Aorta (tissue), 5 donors: ENCODE results near the gene ACBD6. TPM values are rescaled to one million over a fixed set of nuclear protein-coding genes. Genes with fewer than 3 reads are reported as not detected.

Experiments used
- ATAC-seq: fragments of 200-7000 bp; cut with Tn5 transposase; one replicate; pipeline ENCODE4 v1.9.1; 2022; ENCODE audit warnings: moderate library complexity; ENCODE audit not compliant: low FRiP score
- DNase-seq, 2 donors: peaks; one replicate each; pipeline ENCODE4 v3.0.0-alpha.2; 2020
- H3K27ac ChIP-seq, 2 donors: one replicate each; pipeline ENCODE4 v1.5.1; 2013; ENCODE audit warnings: low read length in 2 of 2, mild to moderate bottlenecking in 2 of 2, moderate library complexity in 2 of 2, control low read depth in 1 of 2, inconsistent platforms in 1 of 2, low read depth in 1 of 2
- H3K27me3 ChIP-seq, 2 donors: one replicate each; pipeline ENCODE4 v1.6.1; 2013; ENCODE audit warnings: control low read depth in 1 of 2, low read length in 1 of 2, mild to moderate bottlenecking in 1 of 2, moderate library complexity in 1 of 2; ENCODE audit not compliant: insufficient read depth in 2 of 2, control insufficient read depth in 1 of 2
- H3K36me3 ChIP-seq, 2 donors: one replicate each; pipeline ENCODE4 v1.6.1; 2013; ENCODE audit warnings: control low read depth in 1 of 2, low read length in 1 of 2, mild to moderate bottlenecking in 1 of 2; ENCODE audit not compliant: insufficient read depth in 2 of 2, control insufficient read depth in 1 of 2
- H3K4me1 ChIP-seq, 2 donors: one replicate each; pipeline ENCODE4 v1.6.1; 2013; ENCODE audit warnings: low read length in 2 of 2, control low read depth in 1 of 2, mild to moderate bottlenecking in 1 of 2, moderate library complexity in 1 of 2; ENCODE audit not compliant: insufficient read depth in 2 of 2, control insufficient read depth in 1 of 2
- H3K4me3 ChIP-seq, 2 donors: one replicate each; pipeline ENCODE4 v1.5.1; 2013; ENCODE audit warnings: low read length in 2 of 2, control low read depth in 1 of 2, mild to moderate bottlenecking in 1 of 2
- H3K9me3 ChIP-seq: one replicate; pipeline ENCODE4 v1.6.1; 2013; ENCODE audit warnings: mild to moderate bottlenecking, low read length; ENCODE audit not compliant: control insufficient read depth
- WGBS, 2 donors: extraction: QIAGEN DNeasy Blood & Tissue Kit; methylation state at CpG; one replicate each; pipeline ENCODE4 v1.1.7; 2013; 5-methylcytosine and 5-hydroxymethylcytosine counted together
- intact Hi-C, 2 donors: fragments of 100-400 bp; cut with DNase I; formaldehyde crosslinking; loops; one replicate each; pipeline versions ENCODE4 v1.14.2 to v1.15.0; 2022
- polyA plus RNA-seq, 2 donors: library from polyadenylated mRNA; stranded (reverse); fragments of 200-250 nt; gene quantifications; one replicate each; pipeline ENCODE4 v1.2.3, GENCODE V29; 2013
- total RNA-seq, 2 donors: library from RNA; stranded (reverse); fragmentation: NEBNext Ultra II Directional; extraction: Animal tissue kit (Norgen Biotek cat#: 25700); gene quantifications; one replicate each; pipeline ENCODE4 v1.2.1, GENCODE V29; 2021
- donor health status: healthy with polysubstance abuse.
- donor health status: Bipolar disorder and iron deficiency.
- donor health status: DM: no; HTN: no; CAD: no.
- donor health status: DM: no; HTN: no; CAD: no.
- donor health status: DM: yes; HTN: yes; CAD: no.

The ACBD6 gene
- total and polyA plus RNA-seq, 4 donors, result 27.7 to 53.1 (median 30.8) TPM

GRCh38 chr1:180277476-180278193 lies 224.7 kb downstream of the ACBD6 start:
- intact Hi-C loops, result no loop called here

GRCh38 chr1:180275726-180276125 lies 226.7 kb downstream of the ACBD6 start:
- Histone ChIP-seq H3K27me3 (no peaks in the 10 kb centered on the region), H3K4me1 (no peaks in the 10 kb centered on the region), H3K4me3 (no peak overlapping the region), H3K27ac (no peak overlapping the region), H3K36me3 (peaks cover 3% of the 10 kb centered on the region in 2 donors), H3K9me3 (no peaks in the 10 kb centered on the region)
- ATAC-seq (no peak), DNase-seq (no peak)
- intact Hi-C loops, result no loop called here
- whole genome bisulfite sequencing, 2 donors, result 79 to 84% methylated on average over 5 of the region's 5 CpGs

More at GRCh38 chr1:180277476-180278193, 224.7 kb downstream of the ACBD6 start:
- H3K9me3 ChIP-seq, result no peaks in the 10 kb centered on the region
- H3K36me3 ChIP-seq, result peaks cover 3% of the 10 kb centered on the region in 2 donors
- no peak overlapping the region for H3K27ac ChIP-seq
- no peak for ATAC-seq
- H3K27me3 ChIP-seq, result no peaks in the 10 kb centered on the region
- no peaks in the 10 kb centered on the region for H3K4me1 ChIP-seq
- WGBS, 2 donors, result 93% methylated on average over 5 of the region's 5 CpGs
- no peak for DNase-seq
- no peak overlapping the region for H3K4me3 ChIP-seq

- peaks cover 0 to 3% of the 10 kb centered on the region in 2 donors for H3K36me3 ChIP-seq
- WGBS, 2 donors, result 97 to 98% methylated on average over 11 of the region's 11 CpGs
- ATAC-seq (no peak), DNase-seq (no peak)
- no peaks in the 10 kb centered on the region for H3K27me3 ChIP-seq
- intact Hi-C loops, result no loop called here
- H3K27ac ChIP-seq, result no peak overlapping the region
- no peaks in the 10 kb centered on the region for H3K4me1 ChIP-seq
- no peaks in the 10 kb centered on the region for H3K9me3 ChIP-seq
- H3K4me3 ChIP-seq, result no peak overlapping the region
Observed at GRCh38 chr1:180274221-180274620, 228.2 kb downstream of the ACBD6 start.

GRCh38 chr1:180273066-180273465 lies 229.3 kb downstream of the ACBD6 start:
- ATAC-seq (no peak), DNase-seq (no peak)
- 97 to 100% methylated on average over 2 of the region's 2 CpGs for WGBS, 2 donors
- Histone ChIP-seq H3K4me3 (no peak overlapping the region), H3K36me3 (peaks cover 0 to 3% of the 10 kb centered on the region in 2 donors), H3K9me3 (no peaks in the 10 kb centered on the region), H3K27me3 (no peaks in the 10 kb centered on the region), H3K4me1 (no peaks in the 10 kb centered on the region), H3K27ac (no peak overlapping the region)
- intact Hi-C loops, result no loop called here

GRCh38 chr1:180272395-180272794 lies 230.0 kb downstream of the ACBD6 start:
- WGBS, 2 donors, result 94 to 95% methylated on average over 4 of the region's 4 CpGs
- intact Hi-C loops, result no loop called here
- Histone ChIP-seq H3K27me3 (no peaks in the 10 kb centered on the region), H3K9me3 (no peaks in the 10 kb centered on the region), H3K27ac (no peak overlapping the region), H3K4me1 (no peaks in the 10 kb centered on the region), H3K36me3 (peaks cover 0 to 3% of the 10 kb centered on the region in 2 donors), H3K4me3 (no peak overlapping the region)
- ATAC-seq (no peak), DNase-seq (no peak)

- no peaks in the 10 kb centered on the region for H3K9me3 ChIP-seq
- H3K36me3 ChIP-seq, result peaks cover 0 to 3% of the 10 kb centered on the region in 2 donors
- intact Hi-C loops, result no loop called here
- DNase-seq (peak in 1 of 2 donors; percentile 38), ATAC-seq (no peak)
- 76 to 79% methylated on average over 23 of the region's 23 CpGs for WGBS, 2 donors
- no peaks in the 10 kb centered on the region for H3K4me1 ChIP-seq
- H3K4me3 ChIP-seq, result no peak overlapping the region
- no peaks in the 10 kb centered on the region for H3K27me3 ChIP-seq
- H3K27ac ChIP-seq, result no peak overlapping the region
Observed at GRCh38 chr1:180271272-180272255, 230.8 kb downstream of the ACBD6 start.

- ATAC-seq, result no peak
- WGBS, 2 donors, result 74 to 79% methylated on average over 8 of the region's 8 CpGs
- intact Hi-C loops, result no loop called here
- peak in 1 of 2 donors; percentile 49 for DNase-seq
- no peaks in the 10 kb centered on the region for H3K9me3 ChIP-seq
- no peaks in the 10 kb centered on the region for H3K4me1 ChIP-seq
- H3K27ac ChIP-seq, result no peak overlapping the region
- peaks cover 0 to 1% of the 10 kb centered on the region in 2 donors for H3K36me3 ChIP-seq
- no peak overlapping the region for H3K4me3 ChIP-seq
- no peaks in the 10 kb centered on the region for H3K27me3 ChIP-seq
Observed at GRCh38 chr1:180270530-180271271, 231.7 kb downstream of the ACBD6 start.
